ENCODE data around the gene PDE11A. TPM values are rescaled to one million over a fixed set of nuclear protein-coding genes. Genes with fewer than 3 reads are reported as not detected.

Gene PDE11A
- total and polyA plus RNA-seq, 5 donors from 2014 or later: not detected

- Histone ChIP-seq H3K4me1 (ENCODE audit: control insufficient read depth, insufficient read depth, low read length, poor library complexity, severe bottlenecking) (no peaks in the 10 kb centered on the region), H3K4me3 (ENCODE audit: low read depth, low read length) (no peak overlapping the region), H3K9me3 (ENCODE audit: control insufficient read depth in 2 of 2, low read length in 2 of 2) (no peaks in the 10 kb centered on the region), H3K27me3 (ENCODE audit: control insufficient read depth, insufficient read depth, low read length) (peaks cover 17% of the 10 kb centered on the region), H3K27ac (ENCODE audit: insufficient read depth, low read length, poor library complexity, severe bottlenecking) (no peak overlapping the region), H3K36me3 (ENCODE audit: control insufficient read depth, insufficient read depth, low read length) (no peaks in the 10 kb centered on the region)
- DNase-seq: no peak
- peaks cover 19% of the 10 kb centered on the region for H3K27me3 Mint-ChIP-seq
- no peaks in the 10 kb centered on the region for H3K4me1 Mint-ChIP-seq
- no peak overlapping the region for H3K27ac Mint-ChIP-seq
- H3K36me3 Mint-ChIP-seq: no peaks in the 10 kb centered on the region
- no peak overlapping the region for H3K4me3 Mint-ChIP-seq
- peaks cover 0 to 2% (median 0%) of the 10 kb centered on the region in 7 donors for H3K9me3 Mint-ChIP-seq
- no peak for ATAC-seq (ENCODE audit: low read depth in 2 of 2)
Measured at GRCh38 chr2:177646241-177646640, 426.3 kb downstream of the PDE11A start.

GRCh38 chr2:177641331-177641730 lies 431.2 kb downstream of the PDE11A start:
- no peak overlapping the region for H3K27ac Mint-ChIP-seq
- DNase-seq (no peak), ATAC-seq (ENCODE audit: low read depth in 2 of 2) (no peak)
- H3K9me3 Mint-ChIP-seq: peaks cover 0 to 3% (median 1%) of the 10 kb centered on the region in 7 donors
- no peak overlapping the region for H3K4me3 Mint-ChIP-seq
- peaks cover 29% of the 10 kb centered on the region for H3K27me3 Mint-ChIP-seq
- Histone ChIP-seq H3K4me1 (ENCODE audit: control insufficient read depth, insufficient read depth, low read length, poor library complexity, severe bottlenecking) (no peaks in the 10 kb centered on the region), H3K4me3 (ENCODE audit: low read depth, low read length) (no peak overlapping the region), H3K27ac (ENCODE audit: insufficient read depth, low read length, poor library complexity, severe bottlenecking) (no peak overlapping the region), H3K9me3 (ENCODE audit: control insufficient read depth in 2 of 2, low read length in 2 of 2) (no peaks in the 10 kb centered on the region), H3K27me3 (ENCODE audit: control insufficient read depth, insufficient read depth, low read length) (peaks cover 14% of the 10 kb centered on the region), H3K36me3 (ENCODE audit: control insufficient read depth, insufficient read depth, low read length) (no peaks in the 10 kb centered on the region)
- peaks cover 0 to 2% (median 0%) of the 10 kb centered on the region in 4 donors for H3K4me1 Mint-ChIP-seq
- H3K36me3 Mint-ChIP-seq: no peaks in the 10 kb centered on the region

GRCh38 chr2:177640423-177640822 lies 432.2 kb downstream of the PDE11A start:
- Histone ChIP-seq H3K36me3 (ENCODE audit: control insufficient read depth, insufficient read depth, low read length) (no peaks in the 10 kb centered on the region), H3K9me3 (ENCODE audit: control insufficient read depth in 2 of 2, low read length in 2 of 2) (no peaks in the 10 kb centered on the region), H3K4me1 (ENCODE audit: control insufficient read depth, insufficient read depth, low read length, poor library complexity, severe bottlenecking) (no peaks in the 10 kb centered on the region), H3K4me3 (ENCODE audit: low read depth, low read length) (no peak overlapping the region), H3K27ac (ENCODE audit: insufficient read depth, low read length, poor library complexity, severe bottlenecking) (no peak overlapping the region), H3K27me3 (ENCODE audit: control insufficient read depth, insufficient read depth, low read length) (peaks cover 10% of the 10 kb centered on the region)
- Mint-ChIP-seq H3K4me1 (peaks cover 0 to 2% (median 0%) of the 10 kb centered on the region in 4 donors), H3K27ac (no peak overlapping the region), H3K9me3 (peaks cover 0 to 4% (median 0%) of the 10 kb centered on the region in 7 donors), H3K27me3 (peaks cover 29% of the 10 kb centered on the region), H3K36me3 (no peaks in the 10 kb centered on the region), H3K4me3 (no peak overlapping the region)
- ATAC-seq (ENCODE audit: low read depth in 2 of 2) (no peak), DNase-seq (no peak)

GRCh38 chr2:177639262-177639914 lies 433.2 kb downstream of the PDE11A start:
- ATAC-seq (ENCODE audit: low read depth in 2 of 2) (no peak), DNase-seq (no peak)
- H3K4me3 Mint-ChIP-seq: no peak overlapping the region
- H3K27me3 ChIP-seq (ENCODE audit: control insufficient read depth, insufficient read depth, low read length): peaks cover 10% of the 10 kb centered on the region
- H3K4me1 Mint-ChIP-seq: peaks cover 0 to 2% (median 0%) of the 10 kb centered on the region in 4 donors
- H3K4me1 ChIP-seq (ENCODE audit: control insufficient read depth, insufficient read depth, low read length, poor library complexity, severe bottlenecking): no peaks in the 10 kb centered on the region
- no peak overlapping the region for H3K27ac ChIP-seq (ENCODE audit: insufficient read depth, low read length, poor library complexity, severe bottlenecking)
- no peaks in the 10 kb centered on the region for H3K36me3 ChIP-seq (ENCODE audit: control insufficient read depth, insufficient read depth, low read length)
- H3K9me3 Mint-ChIP-seq: peaks cover 0 to 3% (median 0%) of the 10 kb centered on the region in 7 donors
- no peak overlapping the region for H3K27ac Mint-ChIP-seq
- H3K4me3 ChIP-seq (ENCODE audit: low read depth, low read length): no peak overlapping the region
- no peaks in the 10 kb centered on the region for H3K9me3 ChIP-seq (ENCODE audit: control insufficient read depth in 2 of 2, low read length in 2 of 2)
- H3K27me3 Mint-ChIP-seq: peaks cover 25% of the 10 kb centered on the region
- H3K36me3 Mint-ChIP-seq: no peaks in the 10 kb centered on the region

- no peak overlapping the region for H3K4me3 Mint-ChIP-seq
- no peak overlapping the region for H3K27ac ChIP-seq (ENCODE audit: insufficient read depth, low read length, poor library complexity, severe bottlenecking)
- no peak overlapping the region for H3K27ac Mint-ChIP-seq
- peaks cover 0 to 2% (median 0%) of the 10 kb centered on the region in 4 donors for H3K4me1 Mint-ChIP-seq
- DNase-seq (no peak), ATAC-seq (ENCODE audit: low read depth in 2 of 2) (no peak)
- no peak overlapping the region for H3K4me3 ChIP-seq (ENCODE audit: low read depth, low read length)
- peaks cover 10% of the 10 kb centered on the region for H3K27me3 ChIP-seq (ENCODE audit: control insufficient read depth, insufficient read depth, low read length)
- peaks cover 25% of the 10 kb centered on the region for H3K27me3 Mint-ChIP-seq
- no peaks in the 10 kb centered on the region for H3K36me3 ChIP-seq (ENCODE audit: control insufficient read depth, insufficient read depth, low read length)
- H3K36me3 Mint-ChIP-seq: no peaks in the 10 kb centered on the region
- H3K9me3 Mint-ChIP-seq: peaks cover 0 to 3% (median 0%) of the 10 kb centered on the region in 7 donors
- H3K9me3 ChIP-seq (ENCODE audit: control insufficient read depth in 2 of 2, low read length in 2 of 2): no peaks in the 10 kb centered on the region
- H3K4me1 ChIP-seq (ENCODE audit: control insufficient read depth, insufficient read depth, low read length, poor library complexity, severe bottlenecking): no peaks in the 10 kb centered on the region
Measured at GRCh38 chr2:177638507-177638906, 434.1 kb downstream of the PDE11A start.

- H3K27ac Mint-ChIP-seq: no peak overlapping the region
- DNase-seq (no peak), ATAC-seq (ENCODE audit: low read depth in 2 of 2) (no peak)
- Histone ChIP-seq H3K27me3 (ENCODE audit: control insufficient read depth, insufficient read depth, low read length) (peaks cover 18% of the 10 kb centered on the region), H3K27ac (ENCODE audit: insufficient read depth, low read length, poor library complexity, severe bottlenecking) (no peak overlapping the region), H3K4me1 (ENCODE audit: control insufficient read depth, insufficient read depth, low read length, poor library complexity, severe bottlenecking) (no peaks in the 10 kb centered on the region), H3K4me3 (ENCODE audit: low read depth, low read length) (no peak overlapping the region), H3K36me3 (ENCODE audit: control insufficient read depth, insufficient read depth, low read length) (no peaks in the 10 kb centered on the region), H3K9me3 (ENCODE audit: control insufficient read depth in 2 of 2, low read length in 2 of 2) (no peaks in the 10 kb centered on the region)
- H3K9me3 Mint-ChIP-seq: peaks cover 0 to 3% (median 0%) of the 10 kb centered on the region in 7 donors
- no peaks in the 10 kb centered on the region for H3K36me3 Mint-ChIP-seq
- H3K4me3 Mint-ChIP-seq: no peak overlapping the region
- peaks cover 17% of the 10 kb centered on the region for H3K27me3 Mint-ChIP-seq
- H3K4me1 Mint-ChIP-seq: peaks cover 0 to 2% (median 0%) of the 10 kb centered on the region in 4 donors
Measured at GRCh38 chr2:177636672-177637071, 435.9 kb downstream of the PDE11A start.

GRCh38 chr2:177635696-177636095 lies 436.9 kb downstream of the PDE11A start:
- H3K4me3 ChIP-seq (ENCODE audit: low read depth, low read length): no peak overlapping the region
- DNase-seq (no peak), ATAC-seq (ENCODE audit: low read depth in 2 of 2) (no peak)
- Mint-ChIP-seq H3K36me3 (no peaks in the 10 kb centered on the region), H3K27ac (no peak overlapping the region), H3K27me3 (peaks cover 10% of the 10 kb centered on the region), H3K9me3 (peaks cover 0 to 3% (median 0%) of the 10 kb centered on the region in 7 donors), H3K4me1 (no peaks in the 10 kb centered on the region), H3K4me3 (no peak overlapping the region)
- H3K4me1 ChIP-seq (ENCODE audit: control insufficient read depth, insufficient read depth, low read length, poor library complexity, severe bottlenecking): no peaks in the 10 kb centered on the region
- H3K36me3 ChIP-seq (ENCODE audit: control insufficient read depth, insufficient read depth, low read length): no peaks in the 10 kb centered on the region
- no peak overlapping the region for H3K27ac ChIP-seq (ENCODE audit: insufficient read depth, low read length, poor library complexity, severe bottlenecking)
- peaks cover 18% of the 10 kb centered on the region for H3K27me3 ChIP-seq (ENCODE audit: control insufficient read depth, insufficient read depth, low read length)
- no peaks in the 10 kb centered on the region for H3K9me3 ChIP-seq (ENCODE audit: control insufficient read depth in 2 of 2, low read length in 2 of 2)

GRCh38 chr2:177633910-177634294 lies 438.7 kb downstream of the PDE11A start:
- ATAC-seq (ENCODE audit: low read depth in 2 of 2) (no peak), DNase-seq (no peak)
- H3K27me3 ChIP-seq (ENCODE audit: control insufficient read depth, insufficient read depth, low read length): peaks cover 18% of the 10 kb centered on the region
- H3K27ac ChIP-seq (ENCODE audit: insufficient read depth, low read length, poor library complexity, severe bottlenecking): no peak overlapping the region
- H3K4me1 ChIP-seq (ENCODE audit: control insufficient read depth, insufficient read depth, low read length, poor library complexity, severe bottlenecking): no peaks in the 10 kb centered on the region
- no peaks in the 10 kb centered on the region for H3K36me3 ChIP-seq (ENCODE audit: control insufficient read depth, insufficient read depth, low read length)
- H3K36me3 Mint-ChIP-seq: no peaks in the 10 kb centered on the region
- no peak overlapping the region for H3K4me3 Mint-ChIP-seq
- no peaks in the 10 kb centered on the region for H3K4me1 Mint-ChIP-seq
- peaks cover 0 to 3% (median 0%) of the 10 kb centered on the region in 7 donors for H3K9me3 Mint-ChIP-seq
- H3K27me3 Mint-ChIP-seq: peaks cover 17% of the 10 kb centered on the region
- peak overlapping the region in 1 of 3 donors; percentile 57 for H3K27ac Mint-ChIP-seq
- H3K4me3 ChIP-seq (ENCODE audit: low read depth, low read length): no peak overlapping the region
- no peaks in the 10 kb centered on the region for H3K9me3 ChIP-seq (ENCODE audit: control insufficient read depth in 2 of 2, low read length in 2 of 2)

All from CD4-positive, CD25-positive, alpha-beta regulatory T cell (primary cell).